Common myeloid progenitor, CD34-positive (primary cell): Measurements from ENCODE around the gene ZNF582.
"Not testable (repeated sequence)": the region's sequence is repeated elsewhere in the genome, so short reads cannot be mapped to it uniquely, and the experiment has no call there.

Source experiments
- CTCF ChIA-PET: fragments of 350-600 bp; sonication (Branson Sonifier 250); formaldehyde crosslinking; loops from one replicate; lab custom pipeline; 2021; ENCODE audit warnings: antibody characterized with exemption; lab: Charles Lee
- POLR2A ChIA-PET: fragments of 350-600 bp; sonication (Branson Sonifier 250); formaldehyde crosslinking; loops from one replicate; lab custom pipeline; 2021; ENCODE audit warnings: antibody characterized with exemption; lab: Charles Lee
- DNase-seq, 3 donors: peaks; one replicate each; pipeline versions ENCODE4 v3.0.0 to v3.0.0-alpha.2; 2013
- H3K27ac ChIP-seq, 2 experiments: 1 replicate in 1 of 2; 2 replicates in 1 of 2; pipeline ENCODE4 v1.7.0; 2013; ENCODE audit warnings: inconsistent platforms in 2 of 2, low read length in 2 of 2, mild to moderate bottlenecking in 2 of 2, low read depth in 1 of 2, moderate library complexity in 1 of 2; ENCODE audit not compliant: severe bottlenecking in 2 of 2, insufficient read depth in 1 of 2, poor library complexity in 1 of 2
- H3K27me3 ChIP-seq, 5 experiments: replicated peaks in 2 of 5; 1 replicate in 3 of 5; 2 replicates in 2 of 5; pipeline versions ENCODE4 v1.6.1 to v1.7.0; 2013; ENCODE audit warnings: low read length in 4 of 5, mild to moderate bottlenecking in 2 of 5, moderate library complexity in 2 of 5, inconsistent platforms in 1 of 5; ENCODE audit not compliant: insufficient read depth in 5 of 5, control insufficient read depth in 4 of 5
- H3K36me3 ChIP-seq, 4 experiments: 1 replicate in 2 of 4; 2 replicates in 2 of 4; pipeline versions ENCODE4 v1.6.1 to v1.7.0; 2013; ENCODE audit warnings: low read length in 3 of 4, control low read depth in 1 of 4, mild to moderate bottlenecking in 1 of 4; ENCODE audit not compliant: control insufficient read depth in 4 of 4, insufficient read depth in 4 of 4
- H3K4me1 ChIP-seq, 4 experiments: 1 replicate in 3 of 4; 2 replicates in 1 of 4; pipeline versions ENCODE4 v1.6.1 to v1.7.1; 2013; ENCODE audit warnings: low read length in 3 of 4, mild to moderate bottlenecking in 3 of 4, control low read depth in 1 of 4, inconsistent platforms in 1 of 4, moderate library complexity in 1 of 4; ENCODE audit not compliant: control insufficient read depth in 4 of 4, insufficient read depth in 4 of 4; ENCODE audit errors: control extremely low read depth in 1 of 4
- H3K4me3 ChIP-seq, 7 experiments: 1 replicate in 4 of 7; 2 replicates in 3 of 7; pipeline versions ENCODE4 v1.5.1 to v1.7.0; 2013; ENCODE audit warnings: mild to moderate bottlenecking in 7 of 7, low read length in 6 of 7, moderate library complexity in 6 of 7, inconsistent platforms in 2 of 7, low read depth in 2 of 7, control low read depth in 1 of 7; ENCODE audit not compliant: insufficient read depth in 4 of 7, control insufficient read depth in 1 of 7; ENCODE audit errors: extremely low read depth in 1 of 7
- H3K9me3 ChIP-seq, 5 experiments: 1 replicate in 4 of 5; 2 replicates in 1 of 5; pipeline versions ENCODE4 v1.6.1 to v1.7.1; 2013; ENCODE audit warnings: low read length in 4 of 5, mild to moderate bottlenecking in 2 of 5, inconsistent platforms in 1 of 5, low read depth in 1 of 5, moderate library complexity in 1 of 5; ENCODE audit not compliant: control insufficient read depth in 4 of 5, insufficient read depth in 2 of 5; ENCODE audit errors: control extremely low read depth in 1 of 5
- WGBS: methylation state at CpG from one replicate; pipeline ENCODE4 v1.1.5; 2013; ENCODE audit not compliant: insufficient coverage; 5-methylcytosine and 5-hydroxymethylcytosine counted together

The ZNF582 gene

DNA sequence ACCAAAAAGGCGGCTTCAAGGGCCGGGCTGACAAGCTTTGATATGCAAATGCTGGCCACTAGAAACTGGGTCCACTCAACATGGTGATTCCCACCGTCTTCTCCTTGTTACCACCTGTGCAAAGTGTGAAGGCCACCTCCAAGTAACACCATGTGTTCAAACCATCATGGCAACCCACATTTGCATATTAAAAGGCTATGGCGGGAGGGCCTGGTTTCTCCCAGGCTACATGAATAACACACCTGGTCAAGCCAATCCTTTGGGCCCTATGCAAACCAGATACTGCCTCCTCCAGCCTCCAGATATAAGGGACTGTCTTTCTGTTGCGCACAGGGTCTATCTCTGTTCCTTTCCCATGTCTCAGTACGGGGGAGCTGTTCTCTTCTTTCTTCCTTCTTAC lies 42.1 kb downstream of the ZNF582 start:
- CTCF ChIA-PET = interaction anchor here (1.1 kb wide), 1 partner anchor 98 kb away, joined by 3 read pairs; no protein-coding TSS in a partner anchor
- 92% methylated on average over 6 of the region's 6 CpGs for WGBS
- Histone ChIP-seq H3K27me3 (no peaks in the 10 kb centered on the region), H3K27ac (no peak overlapping the region), H3K36me3 (no peaks in the 10 kb centered on the region), H3K4me1 (no peaks in the 10 kb centered on the region), H3K4me3 (no peak overlapping the region), H3K9me3 (no peaks in the 10 kb centered on the region)
- no peak for DNase-seq
- POLR2A ChIA-PET = no interaction called here

DNA sequence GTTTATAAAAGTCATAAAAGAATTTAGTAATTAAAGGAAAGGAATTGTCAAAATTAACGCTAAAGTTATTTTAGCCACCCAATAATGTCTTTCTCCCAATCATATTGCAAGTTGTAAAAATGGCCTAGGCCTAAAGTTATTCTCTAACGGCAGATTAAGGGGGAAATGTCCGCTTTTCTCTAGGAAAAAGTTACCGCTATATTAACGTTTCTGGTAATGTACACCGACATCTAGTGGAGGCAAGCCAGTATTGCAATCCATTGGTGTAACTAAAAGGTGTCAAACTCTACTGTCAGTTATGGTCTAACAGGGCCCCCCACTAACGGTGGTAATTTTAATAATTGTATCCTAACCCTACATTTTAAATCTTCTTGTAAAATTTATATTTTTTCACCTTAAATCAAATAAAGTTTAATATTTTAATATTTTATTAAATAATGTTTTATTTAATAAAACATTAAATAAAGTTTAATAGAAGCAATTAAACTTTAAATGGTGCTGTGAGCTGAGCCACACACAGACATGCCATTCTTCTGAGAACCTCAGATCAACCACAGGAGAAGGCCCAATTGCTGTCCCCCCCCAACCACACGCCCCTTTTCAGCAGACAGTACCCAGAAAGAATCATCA lies 42.8 kb downstream of the ZNF582 start:
- peak; percentile 64 to 84 (median 77) for DNase-seq
- Histone ChIP-seq H3K27me3 (no peaks in the 10 kb centered on the region), H3K4me3 (no peak overlapping the region), H3K27ac (no peak overlapping the region), H3K4me1 (no peaks in the 10 kb centered on the region), H3K9me3 (no peaks in the 10 kb centered on the region), H3K36me3 (no peaks in the 10 kb centered on the region)
- 9% methylated on average over 5 of the region's 8 CpGs for WGBS
- ChIA-PET POLR2A (no interaction called here), CTCF (interaction anchor here (1.7 kb wide), 1 partner anchor 274 kb away, joined by 4 read pairs; no protein-coding TSS in a partner anchor)

DNA sequence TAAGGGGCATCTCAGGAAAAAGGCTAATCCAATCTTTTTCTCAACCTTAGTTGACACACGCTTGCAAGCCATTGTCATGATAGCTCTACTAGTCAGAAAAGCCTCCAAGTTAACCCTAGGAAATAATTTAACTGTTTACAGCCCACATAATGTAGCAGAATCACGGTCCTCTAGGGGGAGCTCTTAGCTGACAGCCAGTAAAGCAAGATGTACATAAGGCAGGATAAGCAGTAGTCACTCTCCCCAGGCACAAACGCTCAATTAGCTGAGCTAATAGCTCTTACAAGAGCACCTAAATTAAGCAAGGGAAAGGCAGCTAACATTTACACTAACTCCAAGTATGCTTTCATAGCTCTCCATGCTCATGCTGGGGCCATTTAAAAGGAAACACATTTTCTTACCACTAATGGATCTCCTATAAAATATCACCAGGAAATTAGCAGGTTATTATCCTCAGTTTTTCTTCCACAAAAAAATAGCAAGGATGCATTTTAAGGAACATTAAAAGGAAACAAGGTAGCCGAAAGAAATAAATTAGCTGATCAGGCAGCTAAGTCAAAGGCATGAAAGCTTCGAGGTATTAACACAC lies 45.0 kb downstream of the ZNF582 start:
- no peaks in the 10 kb centered on the region for H3K4me1 ChIP-seq
- ChIA-PET CTCF (interaction anchor here (0.9 to 2.1 kb wide), 12 partner anchors 11 to 272 kb away, joined by 3 to 15 read pairs (median 5); no protein-coding TSS in a partner anchor), POLR2A (interaction anchor here (0.6 kb wide), 1 partner anchor 230 kb away, joined by 3 read pairs; no protein-coding TSS in a partner anchor)
- H3K9me3 ChIP-seq = peaks cover 0 to under 1% (median 0%) of the 10 kb centered on the region in 5 experiments
- no peaks in the 10 kb centered on the region for H3K27me3 ChIP-seq
- peak in 2 of 3 donors; percentile 42 to 47 for DNase-seq
- H3K4me3 ChIP-seq = no peak overlapping the region
- no peaks in the 10 kb centered on the region for H3K36me3 ChIP-seq
- WGBS = 80% methylated on average over 4 of the region's 5 CpGs
- H3K27ac ChIP-seq = no peak overlapping the region

DNA sequence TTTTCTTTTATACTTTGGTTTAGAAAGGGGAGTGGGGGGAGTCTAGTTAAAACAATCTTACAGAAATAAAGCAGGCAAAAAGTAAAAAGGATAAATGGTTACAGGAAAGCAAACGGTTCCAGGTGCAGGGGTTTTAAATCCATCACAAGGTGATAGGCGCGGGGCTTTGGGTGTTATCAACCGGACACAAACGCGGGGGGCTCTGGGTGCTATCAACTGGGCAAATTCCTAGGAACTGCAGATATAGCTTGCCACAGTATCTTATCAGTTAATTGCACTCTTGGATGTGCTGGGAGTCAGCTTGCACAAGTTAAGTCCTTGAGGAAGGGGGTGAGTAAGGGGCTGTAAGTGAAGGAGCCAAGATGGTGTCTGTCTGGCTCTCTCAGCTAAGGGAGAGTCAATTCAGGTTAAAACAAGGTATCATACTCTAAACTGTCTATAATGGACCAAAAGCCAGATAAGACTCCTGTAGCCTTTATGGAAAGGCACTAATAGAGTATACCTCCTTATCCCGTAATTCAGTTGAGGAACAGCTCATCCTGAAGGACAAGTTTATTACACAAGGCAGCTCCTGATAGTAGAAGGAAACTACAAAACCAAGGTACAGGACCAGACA lies 46.1 kb downstream of the ZNF582 start:
- Histone ChIP-seq H3K36me3 (no peaks in the 10 kb centered on the region), H3K27me3 (no peaks in the 10 kb centered on the region), H3K4me1 (no peaks in the 10 kb centered on the region), H3K4me3 (no peak overlapping the region), H3K27ac (no peak overlapping the region), H3K9me3 (peaks cover 0 to 7% (median 3%) of the 10 kb centered on the region in 5 experiments)
- CTCF ChIA-PET = interaction anchor here (1.5 to 2.1 kb wide), 8 partner anchors 12 to 96 kb away, joined by 4 to 15 read pairs (median 6); no protein-coding TSS in a partner anchor
- POLR2A ChIA-PET = no interaction called here
- WGBS = 80% methylated on average over 1 of the region's 7 CpGs
- DNase-seq = no peak

DNA sequence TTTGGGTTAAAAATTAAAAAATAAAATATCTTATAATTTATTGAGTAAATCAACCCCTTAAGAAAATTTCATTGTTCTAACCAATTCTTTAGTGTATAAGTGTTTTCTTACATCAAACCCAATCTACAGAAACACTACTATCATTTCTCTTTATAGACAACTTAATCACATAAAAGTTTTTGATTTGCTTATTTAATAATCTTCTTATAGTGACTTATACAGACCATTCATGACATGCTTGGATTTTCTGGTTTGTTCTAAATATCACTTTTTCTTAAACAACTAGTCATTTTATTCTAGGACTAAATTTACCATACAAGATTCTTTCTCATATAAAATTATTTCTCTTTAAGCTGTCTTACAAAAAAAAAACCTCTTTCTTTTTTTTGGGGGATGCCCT lies 51.4 kb downstream of the ZNF582 start:
- CTCF ChIA-PET = interaction anchor here (0.9 kb wide), 1 partner anchor 86 kb away, joined by 3 read pairs; no protein-coding TSS in a partner anchor
- Histone ChIP-seq H3K27ac (no peak overlapping the region), H3K4me1 (no peaks in the 10 kb centered on the region), H3K27me3 (no peaks in the 10 kb centered on the region), H3K36me3 (no peaks in the 10 kb centered on the region), H3K4me3 (no peak overlapping the region), H3K9me3 (peaks cover 0 to 11% (median 10%) of the 10 kb centered on the region in 5 experiments)
- DNase-seq = no peak
- POLR2A ChIA-PET = no interaction called here

DNA sequence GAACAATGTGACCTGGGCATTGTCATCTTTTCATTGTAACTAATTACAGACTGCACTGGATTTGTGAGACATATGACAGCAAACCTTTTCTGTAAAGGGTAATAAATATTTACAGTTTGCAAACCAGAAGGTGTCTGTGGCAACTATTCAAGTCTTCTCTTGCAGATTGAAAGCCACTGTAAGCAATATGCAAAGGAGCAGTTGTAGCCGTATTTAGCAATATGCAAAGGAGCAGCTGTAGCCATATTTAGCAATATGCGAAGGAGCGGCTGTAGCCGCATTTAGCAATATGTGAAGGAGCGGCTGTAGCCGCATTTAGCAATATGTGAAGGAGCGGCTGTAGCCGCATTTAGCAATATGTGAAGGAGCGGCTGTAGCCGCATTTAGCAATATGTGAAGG lies 54.3 kb downstream of the ZNF582 start:
- H3K4me3 ChIP-seq, H3K4me1 ChIP-seq, POLR2A ChIA-PET, H3K36me3 ChIP-seq, H3K27ac ChIP-seq, H3K27me3 ChIP-seq, DNase-seq: not testable (repeated sequence)
- peaks cover 0 to 11% (median 10%) of the 10 kb centered on the region in 5 experiments for H3K9me3 ChIP-seq
- CTCF ChIA-PET = interaction anchor here (1.1 kb wide), 1 partner anchor 86 kb away, joined by 5 read pairs; no protein-coding TSS in a partner anchor
- 100% methylated on average over 1 of the region's 10 CpGs for WGBS

DNA sequence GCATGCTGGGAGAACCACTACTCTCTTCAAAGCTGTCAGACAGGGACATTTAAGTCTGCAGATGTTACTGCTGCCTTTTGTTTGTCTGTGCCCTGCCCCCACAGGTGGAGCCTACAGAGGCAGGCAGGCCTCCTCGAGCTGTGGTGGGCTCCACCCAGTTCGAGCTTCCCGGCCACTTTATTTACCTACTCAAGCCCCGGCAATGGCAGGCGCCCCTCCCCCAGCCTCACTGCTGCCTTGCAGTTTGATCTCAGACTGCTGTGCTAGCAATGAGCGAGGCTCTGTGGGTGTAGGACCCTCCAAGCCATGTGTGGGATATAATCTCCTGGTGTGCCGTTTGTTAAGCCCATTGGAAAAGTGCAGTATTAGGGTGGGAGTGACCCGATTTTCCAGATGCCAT lies 56.3 kb downstream of the ZNF582 start:
- H3K4me1 ChIP-seq, DNase-seq, H3K36me3 ChIP-seq, H3K27me3 ChIP-seq, POLR2A ChIA-PET, H3K4me3 ChIP-seq, H3K27ac ChIP-seq: not testable (repeated sequence)
- WGBS = no CpG with 5 or more reads among the region's 8 CpGs
- H3K9me3 ChIP-seq = peaks cover 0 to 14% (median 4%) of the 10 kb centered on the region in 5 experiments
- CTCF ChIA-PET = interaction anchor here (1.2 kb wide), 1 partner anchor 84 kb away, joined by 5 read pairs; no protein-coding TSS in a partner anchor
